A549 (cell line): Measurements from ENCODE around the gene DNAJC7. TPM values are rescaled to one million over a fixed set of nuclear protein-coding genes. Genes with fewer than 3 reads are reported as not detected.
A peak's percentile ranks its signal among the peaks of the same experiment; 100 is the strongest.

Source experiments
- ATAC-seq, 2 experiments: fragments of 200-7000 bp in 1 of 2; fragments of >200 bp in 1 of 2; cut with Nextera tagmentation in 1 of 2; cut with Tn5 transposase in 1 of 2; 3 replicates each; pipeline versions ENCODE4 v1.8.0 to v1.9.1; 2018 to 2020; ENCODE audit warnings: mild to moderate bottlenecking in 1 of 2, moderate library complexity in 1 of 2
- CTCF ChIA-PET: fragments of 300-600 bp; sonication (Branson Sonifier 250); formaldehyde crosslinking; extraction: SDS; loops from one replicate; lab custom pipeline; 2021; ENCODE audit warnings: antibody characterized with exemption, inconsistent platforms; lab: Yijun Ruan, JAX
- POLR2A ChIA-PET: fragments of 350-600 bp; formaldehyde crosslinking; extraction: SDS; loops from one replicate; lab custom pipeline; 2021; ENCODE audit warnings: antibody characterized with exemption, inconsistent platforms; lab: Yijun Ruan, JAX
- DNase-seq, 2 experiments: peaks; one replicate each; pipeline versions ENCODE4 v3.0.0 to v3.0.0-alpha.2; 2011 to 2016; ENCODE audit warnings: low read depth in 1 of 2, low spot score in 1 of 2
- FAIRE-seq: peaks from 2 replicates; lab custom pipeline; 2011; peaks lifted over from hg19 to GRCh38; lab: Jason Lieb, UNC
- H3K27ac ChIP-seq, 2 experiments: fragments of >200 bp; sonication (Bioruptor Twin); formaldehyde crosslinking; 3 replicates each; pipeline ENCODE4 v1.5.1; 2016 to 2017
- H3K4me1 ChIP-seq: fragments of >200 bp; sonication (Bioruptor Twin); formaldehyde crosslinking; 3 replicates; pipeline ENCODE4 v1.6.1; 2016
- H3K4me2 ChIP-seq: fragments of >200 bp; sonication (Bioruptor Twin); formaldehyde crosslinking; 3 replicates; pipeline ENCODE4 v1.6.1; 2016
- H3K4me3 ChIP-seq: fragments of >200 bp; sonication (Bioruptor Twin); formaldehyde crosslinking; 3 replicates; pipeline ENCODE4 v1.5.1; 2016
- H3K9me3 ChIP-seq: fragments of >200 bp; sonication (Bioruptor Twin); formaldehyde crosslinking; 3 replicates; pipeline ENCODE4 v1.6.1; 2016
- CBX2 ChIP-seq: fragments of 200-600 bp; sonication (generic); IDR thresholded peaks from 2 replicates; pipeline ENCODE4 v1.6.1; 2016; ENCODE audit warnings: low read depth, mild to moderate bottlenecking, borderline replicate concordance
- EHF ChIP-seq: fragments of 250-450 bp; sonication (Bioruptor Pico); IDR thresholded peaks from 2 replicates; pipeline ENCODE4 v1.5.0; 2020; ENCODE audit warnings: mild to moderate bottlenecking
- EP300 ChIP-seq, 2 experiments: fragments of >200 bp; sonication (Bioruptor Twin); formaldehyde crosslinking; IDR thresholded peaks; 2 replicates in 1 of 2; 3 replicates in 1 of 2; pipeline ENCODE4 v1.6.1; 2016 to 2017
- FOSB ChIP-seq: fragments of 250-450 bp; sonication (Bioruptor Pico); IDR thresholded peaks from 2 replicates; pipeline ENCODE4 v1.5.0; 2020; ENCODE audit warnings: mild to moderate bottlenecking, moderate library complexity
- FOXS1 ChIP-seq: fragments of 250-450 bp; sonication (Bioruptor Pico); IDR thresholded peaks from 2 replicates; pipeline ENCODE4 v1.5.0; 2020; ENCODE audit warnings: mild to moderate bottlenecking, moderate library complexity
- HOXB13 ChIP-seq: fragments of 250-450 bp; sonication (Bioruptor Pico); IDR thresholded peaks from 2 replicates; pipeline ENCODE4 v1.5.0; 2020; ENCODE audit warnings: low read depth, mild to moderate bottlenecking, moderate library complexity
- JUNB ChIP-seq: fragments of >200 bp; sonication (Bioruptor Twin); formaldehyde crosslinking; IDR thresholded peaks from 2 replicates; pipeline ENCODE4 v1.6.1; 2016
- MAFK ChIP-seq: fragments of 450-650 bp; IDR thresholded peaks from 2 replicates; pipeline ENCODE4 v1.6.1; 2014; ENCODE audit not compliant: partially characterized antibody
- MAZ ChIP-seq: fragments of 150-350 bp; IDR thresholded peaks from 2 replicates; pipeline ENCODE4 v1.6.1; 2014; ENCODE audit warnings: antibody characterized with exemption, low read depth, low read length, borderline replicate concordance
- NR3C1 ChIP-seq: fragments of >200 bp; sonication (Bioruptor Twin); formaldehyde crosslinking; IDR thresholded peaks from 3 replicates; pipeline ENCODE4 v1.6.1; 2017
- POLR2A ChIP-seq: IDR thresholded peaks from 2 replicates; pipeline ENCODE4 v1.6.1; 2012; ENCODE audit warnings: mild to moderate bottlenecking, low read length
- POLR2AphosphoS2 ChIP-seq: conservative IDR thresholded peaks from 2 replicates; pipeline ENCODE4 v1.6.1; 2012; ENCODE audit warnings: low read length, improper control_type of control experiment, inconsistent platforms
- RCOR1 ChIP-seq: fragments of 150-350 bp; IDR thresholded peaks from 2 replicates; pipeline ENCODE4 v1.6.1; 2014; ENCODE audit warnings: antibody characterized with exemption, low read length, low read depth
- RFX5 ChIP-seq: fragments of 450-650 bp; IDR thresholded peaks from 2 replicates; pipeline ENCODE4 v1.7.1; 2014; ENCODE audit warnings: antibody characterized with exemption, mild to moderate bottlenecking, moderate library complexity
- TFCP2L1 ChIP-seq: fragments of 250-450 bp; sonication (Bioruptor Pico); IDR thresholded peaks from 2 replicates; pipeline ENCODE4 v1.5.0; 2021; ENCODE audit warnings: mild to moderate bottlenecking
- ZFP36 ChIP-seq: fragments of 450-650 bp; IDR thresholded peaks from 2 replicates; pipeline ENCODE4 v1.6.1; 2014; ENCODE audit warnings: borderline replicate concordance; ENCODE audit not compliant: partially characterized antibody
- WGBS: methylation state at CpG from one replicate; pipeline ENCODE4 v1.1.6; 2017; ENCODE audit errors: missing lambda C conversion rate; 5-methylcytosine and 5-hydroxymethylcytosine counted together
- polyA plus RNA-seq, 4 experiments: library from polyadenylated mRNA; depleted of rRNA in 3 of 4; stranded (reverse); fragments of >200 nt; fragmentation: RNase III in 1 of 4; extraction: RNeasy Plus Mini Kit Qiagen cat#74134 plus additional on column Dnase treatment in 1 of 4; gene quantifications; 2 replicates in 3 of 4; 3 replicates in 1 of 4; pipeline ENCODE4 v1.2.3, GENCODE V29; 2011 to 2017
- TF ChIP-seq, protein P1 (sequence below): fragments of 200-600 bp; sonication (generic); IDR thresholded peaks from 2 replicates; pipeline ENCODE4 v1.6.1; 2016; ENCODE audit warnings: antibody characterized with exemption, mild to moderate bottlenecking, moderate library complexity

The DNAJC7 gene
- polyA plus RNA-seq, 2 of the 4 experiments (the other 2 are of a cell fraction) = 95.3 to 148 TPM

DNA sequence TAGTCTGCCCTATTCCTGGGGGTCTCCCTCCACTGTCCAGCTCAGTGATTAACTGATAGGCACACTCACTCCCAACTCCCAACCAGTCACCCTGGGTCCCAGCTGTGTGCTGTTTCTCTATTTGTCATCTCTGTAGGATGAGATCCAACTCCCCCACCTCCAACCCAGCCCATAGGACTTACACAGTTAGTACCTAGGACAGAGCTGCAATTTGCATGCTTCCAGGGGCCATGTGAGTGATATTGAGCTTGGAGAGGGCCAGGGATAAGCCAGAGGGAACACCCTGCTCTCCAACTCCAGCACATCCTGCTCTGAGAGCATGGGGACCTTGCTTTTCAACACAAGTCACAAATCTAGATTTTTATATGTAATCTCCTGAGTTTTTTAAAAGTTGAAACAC, 24.4 kb upstream of the DNAJC7 start (continued):
- TF ChIP-seq RCOR1 (no peak), ZFP36 (no peak), FOSB (CRISPR knock-in tag) (no peak)

DNA sequence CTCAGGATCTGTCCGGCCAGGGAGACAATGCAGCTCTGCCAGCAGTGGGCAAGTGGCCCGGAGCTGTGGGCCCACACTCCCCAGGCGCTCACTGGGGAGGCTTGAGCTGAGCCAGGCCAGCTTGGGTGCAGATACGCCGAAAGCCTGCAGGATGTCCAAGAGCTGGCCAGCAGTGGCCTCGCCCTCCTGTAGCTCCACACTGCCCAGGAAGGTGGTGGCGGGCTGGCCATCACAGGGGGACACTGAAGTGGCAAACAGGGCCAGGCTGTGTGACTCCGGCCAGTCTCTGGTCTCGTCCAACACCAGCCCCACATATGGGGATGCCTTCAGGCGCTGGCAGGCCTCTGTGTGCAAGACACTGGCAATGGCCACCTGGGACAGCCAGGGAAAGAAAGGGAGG, 23.6 kb upstream of the DNAJC7 start:
- CTCF ChIA-PET = interaction anchor here (0.9 to 22.6 kb wide), 11 partner anchors 8 to 89 kb away, joined by 3 to 346 read pairs (median 5); partner anchors contain the start of genes DNAJC7 and NKIRAS2

DNA sequence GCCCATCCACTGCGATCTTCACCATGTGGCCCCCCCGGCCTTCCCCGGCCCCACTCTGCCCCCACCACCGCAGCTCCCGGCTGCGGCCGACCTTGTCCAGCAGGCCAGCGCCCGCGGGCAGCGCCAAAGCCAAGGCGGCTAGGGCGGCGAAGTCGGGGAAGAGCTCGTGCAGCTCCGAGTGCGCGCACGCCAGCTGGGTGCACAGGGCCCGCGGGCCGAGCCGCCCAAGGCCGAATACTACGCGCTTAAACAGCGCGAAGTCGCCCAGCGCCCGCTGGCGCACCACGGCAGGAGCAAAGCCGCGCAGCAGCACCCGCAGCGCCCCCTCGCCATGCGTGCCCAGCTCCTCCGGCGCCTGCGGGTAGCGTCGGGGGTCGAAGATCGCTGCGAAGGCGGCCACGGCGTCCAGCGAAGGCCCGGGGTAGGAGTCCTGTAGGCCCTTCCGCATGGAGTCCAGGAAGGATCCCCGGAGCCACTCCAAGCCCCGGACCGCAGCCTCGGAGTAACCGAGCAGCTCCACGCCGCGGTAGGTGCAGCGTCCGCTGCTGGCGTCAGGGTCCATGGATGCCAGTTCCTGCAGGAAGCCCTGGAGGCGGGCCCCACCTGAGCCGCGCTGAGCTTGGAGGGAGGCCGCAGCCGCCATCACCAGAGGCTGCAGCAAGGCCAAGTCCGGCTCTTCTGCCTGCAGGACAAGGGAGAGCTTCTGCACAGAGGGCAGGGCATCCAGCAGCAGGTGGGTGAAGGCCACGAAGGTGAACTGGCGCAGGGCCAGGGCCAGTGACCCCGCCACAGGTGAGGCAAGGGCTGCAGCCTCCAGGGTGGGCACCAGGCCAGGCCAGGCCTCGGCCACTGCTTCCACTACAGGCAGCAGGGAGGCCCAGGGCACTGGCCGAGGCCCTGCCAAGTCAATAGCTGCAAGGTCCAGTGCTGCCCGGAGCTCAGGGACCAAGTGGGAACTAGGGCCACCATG, 22.8 kb upstream of the DNAJC7 start:
- DNase-seq (no peak), FAIRE-seq (no peak), ATAC-seq (peak in 1 of 2 experiments; percentile 12; a peak in 2 of 6 replicates)
- 92% methylated on average over 64 of the region's 77 CpGs for WGBS
- Histone ChIP-seq H3K4me1 (no peaks in the 10 kb centered on the region), H3K27ac (no peak overlapping the region), H3K4me3 (no peak overlapping the region), H3K4me2 (no peak overlapping the region), H3K9me3 (no peaks in the 10 kb centered on the region)
- POLR2A ChIA-PET = no interaction called here
- no peak for TF ChIP-seq POLR2A
- TF ChIP-seq TFCP2L1 (CRISPR knock-in tag) = no peak
- no peak for TF ChIP-seq CBX2
- no peak for TF ChIP-seq EP300 (IDR thresholded peaks at IDR 0.05)
- TF ChIP-seq HOXB13 (CRISPR knock-in tag) = no peak
- no peak for TF ChIP-seq RFX5
- CTCF ChIA-PET = interaction anchor here (0.9 to 22.6 kb wide), 12 partner anchors 9 to 89 kb away, joined by 3 to 346 read pairs (median 5); partner anchors contain the start of genes DNAJC7, HSPB9 and NKIRAS2

More for the DNA sequence above, 23.6 kb upstream of the DNAJC7 start:
- Histone ChIP-seq H3K27ac (no peak overlapping the region), H3K4me3 (no peak overlapping the region), H3K4me1 (no peaks in the 10 kb centered on the region), H3K4me2 (no peak overlapping the region), H3K9me3 (no peaks in the 10 kb centered on the region)
- ATAC-seq = peak; percentile 23 to 57; a peak in 4 of 6 replicates
- 87% methylated on average over 10 of the region's 10 CpGs for WGBS
- POLR2A ChIA-PET = no interaction called here
- FAIRE-seq = no peak
- no peak for DNase-seq
- TF ChIP-seq JUNB (no peak), MAZ (no peak), FOXS1 (CRISPR knock-in tag) (no peak), HOXB13 (CRISPR knock-in tag) (no peak), MAFK (no peak), NR3C1 (no peak), TFCP2L1 (CRISPR knock-in tag) (no peak), EHF (no peak), POLR2AphosphoS2 (no peak)
- TF ChIP-seq, protein P1, sequence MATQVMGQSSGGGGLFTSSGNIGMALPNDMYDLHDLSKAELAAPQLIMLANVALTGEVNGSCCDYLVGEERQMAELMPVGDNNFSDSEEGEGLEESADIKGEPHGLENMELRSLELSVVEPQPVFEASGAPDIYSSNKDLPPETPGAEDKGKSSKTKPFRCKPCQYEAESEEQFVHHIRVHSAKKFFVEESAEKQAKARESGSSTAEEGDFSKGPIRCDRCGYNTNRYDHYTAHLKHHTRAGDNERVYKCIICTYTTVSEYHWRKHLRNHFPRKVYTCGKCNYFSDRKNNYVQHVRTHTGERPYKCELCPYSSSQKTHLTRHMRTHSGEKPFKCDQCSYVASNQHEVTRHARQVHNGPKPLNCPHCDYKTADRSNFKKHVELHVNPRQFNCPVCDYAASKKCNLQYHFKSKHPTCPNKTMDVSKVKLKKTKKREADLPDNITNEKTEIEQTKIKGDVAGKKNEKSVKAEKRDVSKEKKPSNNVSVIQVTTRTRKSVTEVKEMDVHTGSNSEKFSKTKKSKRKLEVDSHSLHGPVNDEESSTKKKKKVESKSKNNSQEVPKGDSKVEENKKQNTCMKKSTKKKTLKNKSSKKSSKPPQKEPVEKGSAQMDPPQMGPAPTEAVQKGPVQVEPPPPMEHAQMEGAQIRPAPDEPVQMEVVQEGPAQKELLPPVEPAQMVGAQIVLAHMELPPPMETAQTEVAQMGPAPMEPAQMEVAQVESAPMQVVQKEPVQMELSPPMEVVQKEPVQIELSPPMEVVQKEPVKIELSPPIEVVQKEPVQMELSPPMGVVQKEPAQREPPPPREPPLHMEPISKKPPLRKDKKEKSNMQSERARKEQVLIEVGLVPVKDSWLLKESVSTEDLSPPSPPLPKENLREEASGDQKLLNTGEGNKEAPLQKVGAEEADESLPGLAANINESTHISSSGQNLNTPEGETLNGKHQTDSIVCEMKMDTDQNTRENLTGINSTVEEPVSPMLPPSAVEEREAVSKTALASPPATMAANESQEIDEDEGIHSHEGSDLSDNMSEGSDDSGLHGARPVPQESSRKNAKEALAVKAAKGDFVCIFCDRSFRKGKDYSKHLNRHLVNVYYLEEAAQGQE = no peak
